Measurements from ENCODE around the gene NSUN7. TPM values are rescaled to one million over a fixed set of nuclear protein-coding genes. Genes with fewer than 3 reads are reported as not detected.

Gene NSUN7
- total and polyA plus RNA-seq, 4 donors, result 0.21 to 4.5 (median 1.3) TPM

DNA sequence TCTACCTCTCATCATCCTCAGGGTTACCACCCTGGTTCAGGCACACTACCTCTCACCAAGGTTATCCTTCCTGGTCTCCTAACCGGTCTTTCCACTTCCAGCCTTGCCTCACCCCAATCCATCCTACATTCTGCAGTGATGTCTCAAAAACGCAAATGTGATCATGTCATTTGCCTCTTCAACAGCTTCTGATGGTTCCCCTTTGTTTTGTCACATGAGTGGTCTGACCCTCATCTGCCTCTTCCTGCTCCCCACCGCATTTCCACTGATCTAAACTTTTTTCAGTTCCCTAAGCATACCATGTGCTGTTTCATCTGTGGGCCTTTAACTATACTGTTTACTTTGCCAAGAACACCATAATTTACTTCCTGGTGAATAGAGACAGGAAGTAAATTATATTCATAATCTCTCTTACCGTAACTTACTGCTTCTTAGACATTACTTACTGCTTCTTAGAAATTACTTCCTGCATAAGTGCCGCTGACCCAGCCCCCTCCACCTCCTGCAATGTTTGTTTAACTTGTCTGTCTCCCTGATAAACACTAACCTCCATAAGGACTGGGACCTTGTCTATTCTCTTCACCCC lies 27.1 kb upstream of the NSUN7 start:
- H3K4me3 ChIP-seq (ENCODE audit: low read depth in 1 of 3, low read length in 3 of 3), result no peak overlapping the region
- no peak overlapping the region for H3K9ac ChIP-seq (ENCODE audit: low read depth in 1 of 2, low read length in 2 of 2)
- no peak for TF ChIP-seq HNF4G (IDR thresholded peaks at IDR 0.05)
- TF ChIP-seq, protein P1, sequence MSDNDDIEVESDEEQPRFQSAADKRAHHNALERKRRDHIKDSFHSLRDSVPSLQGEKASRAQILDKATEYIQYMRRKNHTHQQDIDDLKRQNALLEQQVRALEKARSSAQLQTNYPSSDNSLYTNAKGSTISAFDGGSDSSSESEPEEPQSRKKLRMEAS (IDR thresholded peaks at IDR 0.05), result peak; percentile 29
- peak; percentile 22 for TF ChIP-seq SP1 (IDR thresholded peaks at IDR 0.05)
- TF ChIP-seq, protein P2, sequence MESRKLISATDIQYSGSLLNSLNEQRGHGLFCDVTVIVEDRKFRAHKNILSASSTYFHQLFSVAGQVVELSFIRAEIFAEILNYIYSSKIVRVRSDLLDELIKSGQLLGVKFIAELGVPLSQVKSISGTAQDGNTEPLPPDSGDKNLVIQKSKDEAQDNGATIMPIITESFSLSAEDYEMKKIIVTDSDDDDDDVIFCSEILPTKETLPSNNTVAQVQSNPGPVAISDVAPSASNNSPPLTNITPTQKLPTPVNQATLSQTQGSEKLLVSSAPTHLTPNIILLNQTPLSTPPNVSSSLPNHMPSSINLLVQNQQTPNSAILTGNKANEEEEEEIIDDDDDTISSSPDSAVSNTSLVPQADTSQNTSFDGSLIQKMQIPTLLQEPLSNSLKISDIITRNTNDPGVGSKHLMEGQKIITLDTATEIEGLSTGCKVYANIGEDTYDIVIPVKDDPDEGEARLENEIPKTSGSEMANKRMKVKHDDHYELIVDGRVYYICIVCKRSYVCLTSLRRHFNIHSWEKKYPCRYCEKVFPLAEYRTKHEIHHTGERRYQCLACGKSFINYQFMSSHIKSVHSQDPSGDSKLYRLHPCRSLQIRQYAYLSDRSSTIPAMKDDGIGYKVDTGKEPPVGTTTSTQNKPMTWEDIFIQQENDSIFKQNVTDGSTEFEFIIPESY (IDR thresholded peaks at IDR 0.05), result no peak
- H3K27ac ChIP-seq (ENCODE audit: low read depth in 1 of 2, low read length in 2 of 2), result no peak overlapping the region
- H3K36me3 ChIP-seq (ENCODE audit: control insufficient read depth in 4 of 4, insufficient read depth in 3 of 4, low read depth in 1 of 4, low read length in 3 of 4), result no peaks in the 10 kb centered on the region
- no peaks in the 10 kb centered on the region for H3K9me3 ChIP-seq (ENCODE audit: control insufficient read depth in 4 of 4, low read length in 3 of 4)
- H3K27me3 ChIP-seq (ENCODE audit: control insufficient read depth in 4 of 4, insufficient read depth in 4 of 4, low read length in 3 of 4), result no peaks in the 10 kb centered on the region
- peaks cover 0 to 7% (median 6%) of the 10 kb centered on the region in 4 donors for H3K4me1 ChIP-seq (ENCODE audit: control insufficient read depth in 4 of 4, insufficient read depth in 4 of 4, low read length in 3 of 4)
- no peak for DNase-seq (ENCODE audit: low spot score)
- 60% methylated on average over 5 of the region's 5 CpGs for WGBS

DNA sequence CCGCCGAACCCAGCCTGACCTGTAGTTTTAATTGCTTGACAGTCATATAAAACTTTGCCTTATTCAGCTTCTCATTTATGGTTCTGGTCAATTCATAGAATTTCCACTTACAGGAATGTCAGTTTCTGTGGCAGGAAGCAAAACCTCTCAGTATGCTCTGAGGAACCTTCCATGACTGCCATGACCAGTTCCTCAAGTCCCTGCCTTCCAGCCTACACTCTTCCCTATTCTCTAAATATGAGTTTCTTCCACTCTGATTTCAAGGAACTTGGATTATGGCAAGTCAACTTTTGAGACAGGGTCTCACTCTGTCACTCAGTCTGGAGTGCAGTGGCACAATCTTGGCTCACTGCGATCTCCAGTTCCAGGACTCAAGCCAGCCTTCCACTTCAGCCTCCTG lies 26.0 kb upstream of the NSUN7 start:
- peaks cover 0 to 7% (median 2%) of the 10 kb centered on the region in 4 donors for H3K4me1 ChIP-seq (ENCODE audit: control insufficient read depth in 4 of 4, insufficient read depth in 4 of 4, low read length in 3 of 4)
- WGBS, result 92% methylated on average over 3 of the region's 3 CpGs
- H3K36me3 ChIP-seq (ENCODE audit: control insufficient read depth in 4 of 4, insufficient read depth in 3 of 4, low read depth in 1 of 4, low read length in 3 of 4), result no peaks in the 10 kb centered on the region
- H3K9ac ChIP-seq (ENCODE audit: low read depth in 1 of 2, low read length in 2 of 2), result no peak overlapping the region
- no peak for DNase-seq (ENCODE audit: low spot score)
- no peak overlapping the region for H3K27ac ChIP-seq (ENCODE audit: low read depth in 1 of 2, low read length in 2 of 2)
- no peak for TF ChIP-seq YY1 (IDR thresholded peaks at IDR 0.05)
- H3K9me3 ChIP-seq (ENCODE audit: control insufficient read depth in 4 of 4, low read length in 3 of 4), result no peaks in the 10 kb centered on the region
- H3K4me3 ChIP-seq (ENCODE audit: low read depth in 1 of 3, low read length in 3 of 3), result no peak overlapping the region
- H3K27me3 ChIP-seq (ENCODE audit: control insufficient read depth in 4 of 4, insufficient read depth in 4 of 4, low read length in 3 of 4), result no peaks in the 10 kb centered on the region

DNA sequence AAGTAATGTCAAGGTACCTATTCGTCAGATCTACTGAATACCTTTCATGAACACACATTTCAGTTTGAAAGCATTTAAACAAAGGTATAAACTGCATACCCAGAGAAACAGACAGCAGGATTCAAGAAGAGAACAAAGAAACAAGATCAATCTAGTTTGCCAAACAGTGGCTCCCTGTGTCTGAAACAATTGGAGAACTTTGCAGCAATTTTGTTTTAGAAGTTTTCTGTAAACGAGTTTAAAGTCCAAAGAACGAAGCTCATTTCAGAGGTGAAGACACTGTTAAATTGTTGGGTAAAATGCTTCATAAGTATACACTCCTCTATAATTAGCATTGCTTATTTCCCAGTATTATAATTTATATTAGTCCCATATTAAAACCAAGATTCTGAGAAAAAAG lies 21.4 kb upstream of the NSUN7 start:
- no peaks in the 10 kb centered on the region for H3K27me3 ChIP-seq (ENCODE audit: control insufficient read depth in 4 of 4, insufficient read depth in 4 of 4, low read length in 3 of 4)
- no peak overlapping the region for H3K27ac ChIP-seq (ENCODE audit: low read depth in 1 of 2, low read length in 2 of 2)
- DNase-seq (ENCODE audit: low spot score), result no peak
- 26% methylated on average over 3 of the region's 3 CpGs for WGBS
- no peak overlapping the region for H3K4me3 ChIP-seq (ENCODE audit: low read depth in 1 of 3, low read length in 3 of 3)
- no peak overlapping the region for H3K9ac ChIP-seq (ENCODE audit: low read depth in 1 of 2, low read length in 2 of 2)
- no peaks in the 10 kb centered on the region for H3K36me3 ChIP-seq (ENCODE audit: control insufficient read depth in 4 of 4, insufficient read depth in 3 of 4, low read depth in 1 of 4, low read length in 3 of 4)
- H3K9me3 ChIP-seq (ENCODE audit: control insufficient read depth in 4 of 4, low read length in 3 of 4), result no peaks in the 10 kb centered on the region
- TF ChIP-seq EGR1 (IDR thresholded peaks at IDR 0.05; ENCODE audit: low read depth in 2 of 2) (no peak), HNF4G (IDR thresholded peaks at IDR 0.05) (peak; percentile 10), FOXA1 (IDR thresholded peaks at IDR 0.05) (no peak), NR2F2 (IDR thresholded peaks at IDR 0.05) (no peak), FOXA2 (IDR thresholded peaks at IDR 0.05) (no peak), RXRA (IDR thresholded peaks at IDR 0.05) (no peak), YY1 (IDR thresholded peaks at IDR 0.05) (no peak), SP1 (IDR thresholded peaks at IDR 0.05) (no peak), TAF1 (conservative IDR thresholded peaks at IDR 0.05) (no peak), HNF4A (conservative IDR thresholded peaks at IDR 0.05) (peak; percentile 44 to 61), GABPA (IDR thresholded peaks at IDR 0.05 in 1 of 2, conservative IDR thresholded peaks at IDR 0.05 in 1 of 2) (no peak)
- TF ChIP-seq, protein P1 (IDR thresholded peaks at IDR 0.05), result no peak
- TF ChIP-seq, protein P3, sequence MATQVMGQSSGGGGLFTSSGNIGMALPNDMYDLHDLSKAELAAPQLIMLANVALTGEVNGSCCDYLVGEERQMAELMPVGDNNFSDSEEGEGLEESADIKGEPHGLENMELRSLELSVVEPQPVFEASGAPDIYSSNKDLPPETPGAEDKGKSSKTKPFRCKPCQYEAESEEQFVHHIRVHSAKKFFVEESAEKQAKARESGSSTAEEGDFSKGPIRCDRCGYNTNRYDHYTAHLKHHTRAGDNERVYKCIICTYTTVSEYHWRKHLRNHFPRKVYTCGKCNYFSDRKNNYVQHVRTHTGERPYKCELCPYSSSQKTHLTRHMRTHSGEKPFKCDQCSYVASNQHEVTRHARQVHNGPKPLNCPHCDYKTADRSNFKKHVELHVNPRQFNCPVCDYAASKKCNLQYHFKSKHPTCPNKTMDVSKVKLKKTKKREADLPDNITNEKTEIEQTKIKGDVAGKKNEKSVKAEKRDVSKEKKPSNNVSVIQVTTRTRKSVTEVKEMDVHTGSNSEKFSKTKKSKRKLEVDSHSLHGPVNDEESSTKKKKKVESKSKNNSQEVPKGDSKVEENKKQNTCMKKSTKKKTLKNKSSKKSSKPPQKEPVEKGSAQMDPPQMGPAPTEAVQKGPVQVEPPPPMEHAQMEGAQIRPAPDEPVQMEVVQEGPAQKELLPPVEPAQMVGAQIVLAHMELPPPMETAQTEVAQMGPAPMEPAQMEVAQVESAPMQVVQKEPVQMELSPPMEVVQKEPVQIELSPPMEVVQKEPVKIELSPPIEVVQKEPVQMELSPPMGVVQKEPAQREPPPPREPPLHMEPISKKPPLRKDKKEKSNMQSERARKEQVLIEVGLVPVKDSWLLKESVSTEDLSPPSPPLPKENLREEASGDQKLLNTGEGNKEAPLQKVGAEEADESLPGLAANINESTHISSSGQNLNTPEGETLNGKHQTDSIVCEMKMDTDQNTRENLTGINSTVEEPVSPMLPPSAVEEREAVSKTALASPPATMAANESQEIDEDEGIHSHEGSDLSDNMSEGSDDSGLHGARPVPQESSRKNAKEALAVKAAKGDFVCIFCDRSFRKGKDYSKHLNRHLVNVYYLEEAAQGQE (IDR thresholded peaks at IDR 0.05), result no peak
- TF ChIP-seq, protein P2 (IDR thresholded peaks at IDR 0.05), result no peak
- TF ChIP-seq, protein P4, sequence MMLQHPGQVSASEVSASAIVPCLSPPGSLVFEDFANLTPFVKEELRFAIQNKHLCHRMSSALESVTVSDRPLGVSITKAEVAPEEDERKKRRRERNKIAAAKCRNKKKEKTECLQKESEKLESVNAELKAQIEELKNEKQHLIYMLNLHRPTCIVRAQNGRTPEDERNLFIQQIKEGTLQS (IDR thresholded peaks at IDR 0.05), result no peak
- TF ChIP-seq, protein P5, sequence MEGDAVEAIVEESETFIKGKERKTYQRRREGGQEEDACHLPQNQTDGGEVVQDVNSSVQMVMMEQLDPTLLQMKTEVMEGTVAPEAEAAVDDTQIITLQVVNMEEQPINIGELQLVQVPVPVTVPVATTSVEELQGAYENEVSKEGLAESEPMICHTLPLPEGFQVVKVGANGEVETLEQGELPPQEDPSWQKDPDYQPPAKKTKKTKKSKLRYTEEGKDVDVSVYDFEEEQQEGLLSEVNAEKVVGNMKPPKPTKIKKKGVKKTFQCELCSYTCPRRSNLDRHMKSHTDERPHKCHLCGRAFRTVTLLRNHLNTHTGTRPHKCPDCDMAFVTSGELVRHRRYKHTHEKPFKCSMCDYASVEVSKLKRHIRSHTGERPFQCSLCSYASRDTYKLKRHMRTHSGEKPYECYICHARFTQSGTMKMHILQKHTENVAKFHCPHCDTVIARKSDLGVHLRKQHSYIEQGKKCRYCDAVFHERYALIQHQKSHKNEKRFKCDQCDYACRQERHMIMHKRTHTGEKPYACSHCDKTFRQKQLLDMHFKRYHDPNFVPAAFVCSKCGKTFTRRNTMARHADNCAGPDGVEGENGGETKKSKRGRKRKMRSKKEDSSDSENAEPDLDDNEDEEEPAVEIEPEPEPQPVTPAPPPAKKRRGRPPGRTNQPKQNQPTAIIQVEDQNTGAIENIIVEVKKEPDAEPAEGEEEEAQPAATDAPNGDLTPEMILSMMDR (IDR thresholded peaks at IDR 0.05; ENCODE audit: low read depth, low read length, missing input control), result no peak
- H3K4me1 ChIP-seq (ENCODE audit: control insufficient read depth in 4 of 4, insufficient read depth in 4 of 4, low read length in 3 of 4), result peaks cover 3 to 9% (median 4%) of the 10 kb centered on the region in 4 donors
